Activated naive CD8-positive, alpha-beta T cell treated with anti-CD3 and anti-CD28 coated beads, Interleukin-2, amount 50 U/mL, for 24 hours (primary cell): Measurements from ENCODE around the gene KATNBL1.
"Not testable (repeated sequence)": the region's sequence is repeated elsewhere in the genome, so short reads cannot be mapped to it uniquely, and the experiment has no call there.

Source experiments
- ATAC-seq: fragments of 150-1000 bp; cut with Tn5 transposase; one replicate; pipeline ENCODE4 v1.10.0; 2021
- DNase-seq: peaks from one replicate; pipeline ENCODE4 v3.0.0; 2021
- H3K27ac Mint-ChIP-seq: one replicate; pipeline ENCODE4 v1.8.0; 2021; ENCODE audit warnings: mild to moderate bottlenecking, mixed read lengths
- H3K27me3 Mint-ChIP-seq: one replicate; pipeline ENCODE4 v1.8.0; 2021; ENCODE audit warnings: mixed read lengths
- H3K36me3 Mint-ChIP-seq: one replicate; pipeline ENCODE4 v1.8.0; 2021; ENCODE audit warnings: low read depth, mixed read lengths
- H3K4me1 Mint-ChIP-seq: one replicate; pipeline ENCODE4 v1.8.0; 2021; ENCODE audit warnings: mixed read lengths
- H3K4me3 Mint-ChIP-seq: one replicate; pipeline ENCODE4 v1.8.0; 2021; ENCODE audit warnings: mild to moderate bottlenecking, moderate library complexity, mixed read lengths
- H3K9me3 Mint-ChIP-seq: one replicate; pipeline ENCODE4 v1.8.0; 2021; ENCODE audit warnings: mixed read lengths

The KATNBL1 gene

DNA sequence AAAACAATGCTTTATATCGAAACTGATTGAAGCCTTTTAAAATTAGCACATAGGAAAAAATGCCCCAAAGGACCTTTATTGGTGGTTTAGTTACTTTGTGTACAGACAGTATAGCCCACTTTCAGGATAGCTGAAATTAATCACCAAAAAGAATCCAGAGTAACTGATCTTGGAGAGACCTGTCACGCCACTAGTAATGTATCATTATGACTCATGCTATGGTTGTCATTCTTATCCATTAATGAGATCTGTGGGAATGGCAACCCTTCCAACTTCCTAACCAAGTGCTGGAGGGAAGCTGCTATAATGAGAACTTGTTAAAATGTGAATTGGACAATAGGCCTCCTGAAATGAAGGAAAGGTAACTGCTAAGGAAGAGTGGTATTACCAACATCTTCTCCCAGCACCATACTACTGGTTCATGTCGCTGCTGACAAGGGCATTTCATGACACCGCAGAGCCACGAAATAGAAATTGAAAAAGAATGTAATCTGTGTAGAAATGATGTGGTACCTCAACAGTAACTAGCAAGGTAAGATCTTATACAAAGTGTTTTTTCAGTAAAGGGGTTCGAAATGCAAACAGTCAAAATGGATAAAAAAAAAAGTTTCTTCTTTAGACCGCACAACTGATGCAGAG is 7.8 kb upstream of the KATNBL1 start:
- Mint-ChIP-seq H3K27me3 (no peaks in the 10 kb centered on the region), H3K27ac (no peak overlapping the region), H3K4me1 (no peaks in the 10 kb centered on the region), H3K4me3 (no peak overlapping the region), H3K36me3 (no peaks in the 10 kb centered on the region), H3K9me3 (no peaks in the 10 kb centered on the region)
- ATAC-seq (no peak), DNase-seq (no peak)

DNA sequence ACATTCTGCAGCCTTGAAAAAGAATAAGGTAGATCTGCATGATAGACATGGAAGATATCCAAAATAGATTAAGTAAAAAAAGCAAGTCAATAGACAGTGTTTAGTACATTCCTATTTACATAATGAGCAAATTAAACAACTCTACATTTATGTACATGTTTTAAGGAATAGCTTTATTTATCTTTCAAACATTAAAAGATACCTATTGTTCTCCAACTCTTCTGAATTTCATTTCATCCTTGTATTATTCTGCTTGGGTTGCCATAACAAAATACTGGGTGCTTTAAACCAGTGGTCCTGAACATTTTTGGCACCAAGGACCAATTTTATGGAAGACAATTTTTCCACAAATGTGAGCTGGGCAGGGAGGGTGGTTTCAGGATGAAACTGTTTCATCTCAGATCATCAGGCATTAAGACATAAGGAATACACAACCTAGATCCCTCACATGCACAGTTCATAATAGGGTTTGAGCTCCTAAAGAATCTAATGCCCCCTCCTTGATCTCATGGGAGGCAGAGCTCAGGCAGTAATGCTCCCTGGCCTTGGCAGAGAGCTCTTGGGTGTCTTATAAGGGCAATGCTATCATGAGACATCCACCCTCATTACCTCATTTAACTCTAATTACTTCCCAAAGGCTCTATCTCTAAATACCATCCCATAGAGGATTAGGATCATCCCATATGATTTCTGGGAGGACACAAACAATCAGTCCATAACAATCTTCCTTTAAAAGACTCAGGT is 6.8 kb upstream of the KATNBL1 start:
- H3K4me1 Mint-ChIP-seq, result no peaks in the 10 kb centered on the region
- no peak for ATAC-seq
- H3K27me3 Mint-ChIP-seq, result no peaks in the 10 kb centered on the region
- no peaks in the 10 kb centered on the region for H3K9me3 Mint-ChIP-seq
- H3K36me3 Mint-ChIP-seq, result no peaks in the 10 kb centered on the region
- H3K27ac Mint-ChIP-seq, result no peak overlapping the region
- no peak for DNase-seq
- no peak overlapping the region for H3K4me3 Mint-ChIP-seq

DNA sequence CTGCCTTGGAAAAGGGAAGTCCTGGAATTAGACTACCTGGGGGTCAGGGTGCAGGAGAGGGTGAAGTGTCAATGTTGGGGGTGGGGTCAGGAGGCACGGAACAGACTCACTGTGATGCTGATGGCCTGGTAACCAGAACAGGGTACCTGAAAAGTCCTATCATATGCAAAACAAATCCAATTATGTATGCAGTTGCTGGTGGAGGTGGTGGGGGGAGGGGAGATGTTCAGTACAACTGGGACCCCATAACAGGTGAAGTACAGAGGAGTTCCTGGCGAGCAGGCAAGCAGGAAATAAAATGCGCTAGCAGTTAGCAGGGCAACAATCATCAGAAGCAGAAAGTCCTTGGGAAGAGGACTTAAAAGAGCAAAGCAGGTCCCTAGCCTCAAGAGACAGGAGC is 4.2 kb upstream of the KATNBL1 start:
- H3K4me3 Mint-ChIP-seq, result no peak overlapping the region
- no peaks in the 10 kb centered on the region for H3K36me3 Mint-ChIP-seq
- H3K9me3 Mint-ChIP-seq, result no peaks in the 10 kb centered on the region
- peaks cover 2% of the 10 kb centered on the region for H3K4me1 Mint-ChIP-seq
- ATAC-seq (no peak), DNase-seq (no peak)
- H3K27me3 Mint-ChIP-seq, result no peaks in the 10 kb centered on the region
- H3K27ac Mint-ChIP-seq, result no peak overlapping the region

DNA sequence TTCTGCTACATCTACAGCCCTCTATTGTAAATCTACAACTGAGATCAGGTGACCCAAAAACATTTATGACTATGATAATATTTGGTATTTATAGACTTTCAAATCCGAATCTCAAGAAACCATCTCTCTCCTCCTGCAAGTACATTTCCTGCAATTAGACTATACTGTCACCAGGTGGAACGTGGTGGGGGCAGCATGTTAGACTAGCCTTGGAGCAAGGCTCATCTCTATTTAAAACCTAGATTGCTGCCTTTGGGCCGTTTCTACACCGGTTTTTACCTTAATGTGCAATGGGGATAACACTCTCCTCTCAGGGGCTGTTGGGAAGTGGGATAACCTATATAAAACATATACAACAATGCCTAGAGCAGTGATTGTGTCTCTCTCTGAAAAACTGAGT is 3.8 kb upstream of the KATNBL1 start:
- DNase-seq, result no peak
- no peak overlapping the region for H3K27ac Mint-ChIP-seq
- H3K36me3 Mint-ChIP-seq, result no peaks in the 10 kb centered on the region

GRCh38 chr15:34206011-34206410 is 3.9 kb downstream of the KATNBL1 start:
- Mint-ChIP-seq H3K36me3 (peaks cover 15% of the 10 kb centered on the region), H3K27ac (no peak overlapping the region), H3K27me3 (no peaks in the 10 kb centered on the region), H3K4me3 (no peak overlapping the region), H3K9me3 (no peaks in the 10 kb centered on the region), H3K4me1 (peaks cover 36% of the 10 kb centered on the region)
- ATAC-seq (peak; percentile 26), DNase-seq (no peak)

More for the DNA sequence above, 3.8 kb upstream of the KATNBL1 start:
- Mint-ChIP-seq H3K9me3 (no peaks in the 10 kb centered on the region), H3K4me3 (no peak overlapping the region), H3K27me3 (no peaks in the 10 kb centered on the region), H3K4me1 (peaks cover 7% of the 10 kb centered on the region)
- ATAC-seq, result no peak

DNA sequence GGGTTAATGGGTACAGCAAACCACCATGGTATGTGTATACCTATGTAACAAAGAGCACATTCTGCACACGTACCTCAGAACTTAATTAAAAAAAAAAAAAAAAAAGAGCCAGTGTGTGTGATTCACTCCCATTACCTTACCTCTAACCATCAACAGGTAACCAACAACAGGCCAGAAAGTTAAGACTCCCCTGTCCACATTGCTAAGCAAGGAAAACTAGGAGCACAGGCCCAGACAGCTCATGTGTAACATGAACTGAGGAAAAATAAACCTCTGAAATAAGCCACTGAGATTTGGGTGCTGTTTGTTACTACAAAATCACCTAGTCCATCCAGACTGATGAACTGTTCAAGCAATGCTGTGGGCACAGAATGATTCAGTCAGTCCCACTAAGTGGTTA is 6.0 kb downstream of the KATNBL1 start:
- H3K9me3 Mint-ChIP-seq, result no peaks in the 10 kb centered on the region
- H3K27me3 Mint-ChIP-seq, result no peaks in the 10 kb centered on the region
- DNase-seq (no peak), ATAC-seq (no peak)
- H3K36me3 Mint-ChIP-seq, result peaks cover 20% of the 10 kb centered on the region
- H3K27ac Mint-ChIP-seq, result no peak overlapping the region
- peaks cover 32% of the 10 kb centered on the region for H3K4me1 Mint-ChIP-seq
- H3K4me3 Mint-ChIP-seq, result no peak overlapping the region

DNA sequence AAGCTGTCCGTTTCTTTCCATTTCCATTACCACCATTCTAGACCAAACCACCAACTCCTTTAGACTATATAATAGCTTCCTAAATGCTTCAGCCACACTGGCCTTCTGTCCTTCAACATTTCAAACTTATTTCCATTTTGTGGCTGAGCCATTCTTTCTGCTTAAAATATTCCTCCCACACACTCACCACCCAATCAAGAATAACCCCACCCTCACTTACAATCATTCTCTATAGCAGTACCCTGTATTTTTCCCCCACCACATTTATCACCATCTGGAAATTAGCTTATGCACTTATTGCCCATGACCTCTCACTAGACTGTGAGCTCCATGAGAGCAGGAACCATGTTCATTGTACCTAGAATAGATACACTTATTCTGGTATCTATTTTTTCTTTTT is 6.6 kb downstream of the KATNBL1 start:
- Mint-ChIP-seq H3K36me3 (peaks cover 22% of the 10 kb centered on the region), H3K9me3 (no peaks in the 10 kb centered on the region), H3K27me3 (no peaks in the 10 kb centered on the region), H3K27ac (no peak overlapping the region), H3K4me3 (no peak overlapping the region), H3K4me1 (peaks cover 25% of the 10 kb centered on the region)
- ATAC-seq (no peak), DNase-seq (no peak)

DNA sequence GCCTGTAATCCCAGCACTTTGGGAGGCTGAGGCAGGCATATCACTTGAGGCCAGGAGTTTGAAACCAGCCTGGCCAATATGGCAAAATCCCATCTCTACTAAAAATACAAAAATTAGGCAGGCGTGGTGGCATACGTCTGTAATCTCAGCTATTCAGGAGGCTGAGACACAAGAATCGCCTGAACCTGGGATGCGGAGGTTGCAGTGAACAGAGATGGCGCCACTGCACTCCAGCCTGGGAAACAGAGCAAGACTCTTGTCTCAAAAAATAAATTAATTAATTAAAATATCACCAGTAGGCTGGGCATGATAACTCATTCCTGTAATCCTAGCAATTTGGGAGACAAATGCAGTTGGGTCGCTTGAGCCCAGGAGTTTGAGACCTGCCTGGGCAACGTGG is 16.6 kb downstream of the KATNBL1 start:
- not testable (repeated sequence) for H3K4me3 Mint-ChIP-seq, H3K27me3 Mint-ChIP-seq, H3K36me3 Mint-ChIP-seq, H3K9me3 Mint-ChIP-seq, ATAC-seq, DNase-seq, H3K27ac Mint-ChIP-seq, H3K4me1 Mint-ChIP-seq

- no peak for DNase-seq
These were observed 21.2 kb downstream of the KATNBL1 start for GRCh38 chr15:34188711-34189110.

DNA sequence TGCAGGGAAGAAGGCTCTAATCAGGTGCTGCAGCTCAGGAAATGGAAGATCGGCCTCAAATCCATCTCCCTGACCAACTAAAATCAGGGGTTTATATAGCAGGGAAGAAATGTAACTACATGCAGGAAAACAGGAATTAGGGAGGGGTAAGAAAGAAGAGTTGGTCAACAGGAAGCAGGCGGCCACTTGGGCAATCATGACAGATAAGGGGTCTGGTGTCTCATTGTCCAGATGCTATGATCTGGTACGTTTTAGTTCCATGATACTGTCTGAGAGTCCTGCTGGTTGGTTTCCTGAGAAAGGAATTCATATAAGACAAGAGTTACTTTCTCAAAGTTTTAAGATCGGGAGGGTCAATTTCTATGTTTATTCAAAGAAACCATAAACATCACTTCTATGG is 24.2 kb downstream of the KATNBL1 start:
- Mint-ChIP-seq H3K27me3 (no peaks in the 10 kb centered on the region), H3K4me3 (no peak overlapping the region), H3K27ac (no peak overlapping the region), H3K4me1 (peaks cover 8% of the 10 kb centered on the region), H3K36me3 (peaks cover 14% of the 10 kb centered on the region), H3K9me3 (no peaks in the 10 kb centered on the region)
- no peak for DNase-seq
- no peak for ATAC-seq

More at GRCh38 chr15:34188711-34189110, 21.2 kb downstream of the KATNBL1 start:
- H3K27me3 Mint-ChIP-seq, result no peaks in the 10 kb centered on the region
- H3K36me3 Mint-ChIP-seq, result peaks cover 14% of the 10 kb centered on the region
- H3K9me3 Mint-ChIP-seq, result no peaks in the 10 kb centered on the region
- no peak overlapping the region for H3K4me3 Mint-ChIP-seq
- no peak for ATAC-seq
- no peak overlapping the region for H3K27ac Mint-ChIP-seq
- peaks cover 8% of the 10 kb centered on the region for H3K4me1 Mint-ChIP-seq

DNA sequence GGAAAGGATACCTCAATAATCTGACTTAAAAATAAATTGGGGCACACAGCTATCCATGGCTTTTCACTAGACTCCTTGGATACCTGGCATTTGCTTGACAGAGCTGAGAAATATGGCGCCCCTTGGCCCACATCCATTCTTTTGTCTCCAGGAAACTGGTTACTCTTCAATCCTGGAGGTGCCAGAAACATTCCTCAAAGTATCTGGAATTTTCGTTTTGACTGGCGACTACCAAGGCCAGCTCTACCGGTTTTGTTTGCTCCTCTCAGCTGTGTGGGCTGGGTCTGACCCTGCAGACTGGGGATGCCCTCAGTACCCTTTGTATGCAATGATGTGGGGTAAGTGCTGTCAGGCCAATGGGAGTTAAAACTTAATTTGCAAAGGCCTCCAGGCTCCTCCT is 27.0 kb downstream of the KATNBL1 start:
- Mint-ChIP-seq H3K9me3 (no peaks in the 10 kb centered on the region), H3K36me3 (peaks cover 16% of the 10 kb centered on the region), H3K4me3 (no peak overlapping the region), H3K4me1 (peaks cover 2% of the 10 kb centered on the region), H3K27ac (no peak overlapping the region), H3K27me3 (no peaks in the 10 kb centered on the region)
- DNase-seq, result no peak
- no peak for ATAC-seq

GRCh38 chr15:34179234-34179633 is 30.7 kb downstream of the KATNBL1 start:
- H3K36me3 Mint-ChIP-seq, result peaks cover 15% of the 10 kb centered on the region
- peaks cover 3% of the 10 kb centered on the region for H3K9me3 Mint-ChIP-seq
- no peaks in the 10 kb centered on the region for H3K4me1 Mint-ChIP-seq
- no peak overlapping the region for H3K27ac Mint-ChIP-seq
- no peak for ATAC-seq
- no peak overlapping the region for H3K4me3 Mint-ChIP-seq
- DNase-seq, result no peak
- H3K27me3 Mint-ChIP-seq, result no peaks in the 10 kb centered on the region

DNA sequence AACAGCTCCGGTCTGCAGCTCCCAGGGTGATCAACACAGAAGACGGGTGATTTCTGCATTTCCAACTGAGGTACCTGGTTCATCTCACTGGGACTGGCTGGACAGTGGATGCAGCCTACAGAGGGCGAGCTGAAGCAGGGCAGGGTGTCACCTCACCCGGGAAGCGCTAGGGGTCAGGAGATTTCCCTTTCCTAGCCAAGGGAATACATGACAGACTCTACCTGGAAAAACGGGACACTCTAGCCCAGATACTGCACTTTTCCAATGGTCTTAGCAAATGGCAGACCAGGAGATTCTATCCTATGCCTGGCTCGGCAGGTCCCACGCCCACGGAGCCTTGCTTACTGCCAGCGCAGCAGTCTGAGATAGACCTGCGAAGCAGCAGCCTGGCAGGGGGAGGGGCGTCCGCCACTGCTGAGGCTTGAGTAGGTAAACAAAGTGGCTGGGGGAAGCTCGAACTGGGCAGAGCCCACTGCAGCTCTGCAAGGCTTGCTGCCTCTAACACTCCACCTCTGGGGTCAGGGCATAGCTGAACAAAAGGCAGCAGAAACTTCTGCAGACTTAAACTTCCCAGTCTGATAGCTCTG is 43.8 kb downstream of the KATNBL1 start:
- not testable (repeated sequence) for DNase-seq, H3K27ac Mint-ChIP-seq, H3K4me3 Mint-ChIP-seq, H3K27me3 Mint-ChIP-seq, ATAC-seq
- Mint-ChIP-seq H3K36me3 (peaks cover 53% of the 10 kb centered on the region), H3K9me3 (peaks cover 27% of the 10 kb centered on the region), H3K4me1 (peaks cover 25% of the 10 kb centered on the region)

DNA sequence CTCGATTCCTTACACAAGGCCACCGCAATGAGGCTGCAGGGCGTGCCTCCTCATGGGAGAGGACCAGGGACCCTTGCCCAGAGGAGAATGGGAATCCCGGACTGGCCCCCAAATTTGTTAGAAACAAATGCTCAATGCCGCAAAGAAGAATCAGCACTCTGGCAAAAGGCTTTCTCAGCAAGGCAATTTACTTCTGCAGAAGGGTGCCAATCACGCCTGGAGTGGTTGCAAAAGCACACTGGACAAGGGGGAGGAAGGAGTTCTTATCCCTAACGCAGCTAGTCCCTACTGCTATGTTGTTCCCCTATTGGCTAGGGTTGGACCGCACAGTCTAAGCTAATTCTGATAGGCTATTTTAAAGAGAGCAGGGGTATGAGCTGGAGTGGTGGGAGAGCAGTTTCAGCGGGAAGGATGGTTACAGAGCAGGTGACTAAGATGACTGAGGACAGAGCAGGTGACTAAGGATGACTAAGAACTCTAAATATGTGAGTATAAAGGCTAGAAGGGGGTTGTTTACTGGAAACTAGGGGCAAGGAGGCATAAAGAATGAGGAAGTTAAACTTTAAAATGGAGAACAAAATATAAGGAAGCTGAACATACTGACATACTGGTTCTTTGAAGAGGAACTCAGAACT is 48.5 kb downstream of the KATNBL1 start:
- peak; percentile 82 for ATAC-seq
- DNase-seq, result no peak
- Mint-ChIP-seq H3K36me3 (peaks cover 80% of the 10 kb centered on the region), H3K4me3 (no peak overlapping the region), H3K9me3 (peaks cover 37% of the 10 kb centered on the region), H3K27me3 (no peaks in the 10 kb centered on the region), H3K4me1 (peaks cover 9% of the 10 kb centered on the region), H3K27ac (peak overlapping the region; percentile 50)

- ATAC-seq, result no peak
- peaks cover 87% of the 10 kb centered on the region for H3K36me3 Mint-ChIP-seq
- no peak overlapping the region for H3K27ac Mint-ChIP-seq
- peaks cover 44% of the 10 kb centered on the region for H3K9me3 Mint-ChIP-seq
- no peaks in the 10 kb centered on the region for H3K27me3 Mint-ChIP-seq
- H3K4me1 Mint-ChIP-seq, result peaks cover 9% of the 10 kb centered on the region
- DNase-seq, result no peak
- no peak overlapping the region for H3K4me3 Mint-ChIP-seq
These were observed 49.2 kb downstream of the KATNBL1 start for GRCh38 chr15:34160735-34161134.
